ENCODE data around the gene SPP2.

- TF ChIP-seq EZH2 (IDR thresholded peaks at IDR 0.05; ENCODE audit: borderline replicate concordance, low read length) (no peak), CTCF (IDR thresholded peaks at IDR 0.05; ENCODE audit: low read length) (no peak)
Observed at GRCh38 chr2:234015861-234016260, 34.6 kb upstream of the SPP2 start.
